Measurements from ENCODE around the gene GABRD. TPM values are rescaled to one million over a fixed set of nuclear protein-coding genes. Genes with fewer than 3 reads are reported as not detected.

The GABRD gene
- total and polyA plus RNA-seq, 4 donors: 0.41 to 6.8 (median 1.8) TPM

GRCh38 chr1:2070800-2071530 is 51.8 kb downstream of the GABRD start:
- no peak overlapping the region for H3K4me3 ChIP-seq
- H3K27ac ChIP-seq (ENCODE audit: low read depth in 1 of 2, low read length in 1 of 2): no peak overlapping the region
- peaks cover 0 to 2% (median 0%) of the 10 kb centered on the region in 5 donors for H3K4me1 ChIP-seq (ENCODE audit: control insufficient read depth in 5 of 5, insufficient read depth in 5 of 5, low read length in 5 of 5)
- H3K9ac ChIP-seq (ENCODE audit: insufficient read depth in 1 of 2, low read length in 2 of 2): no peak overlapping the region
- TF ChIP-seq, protein P1, sequence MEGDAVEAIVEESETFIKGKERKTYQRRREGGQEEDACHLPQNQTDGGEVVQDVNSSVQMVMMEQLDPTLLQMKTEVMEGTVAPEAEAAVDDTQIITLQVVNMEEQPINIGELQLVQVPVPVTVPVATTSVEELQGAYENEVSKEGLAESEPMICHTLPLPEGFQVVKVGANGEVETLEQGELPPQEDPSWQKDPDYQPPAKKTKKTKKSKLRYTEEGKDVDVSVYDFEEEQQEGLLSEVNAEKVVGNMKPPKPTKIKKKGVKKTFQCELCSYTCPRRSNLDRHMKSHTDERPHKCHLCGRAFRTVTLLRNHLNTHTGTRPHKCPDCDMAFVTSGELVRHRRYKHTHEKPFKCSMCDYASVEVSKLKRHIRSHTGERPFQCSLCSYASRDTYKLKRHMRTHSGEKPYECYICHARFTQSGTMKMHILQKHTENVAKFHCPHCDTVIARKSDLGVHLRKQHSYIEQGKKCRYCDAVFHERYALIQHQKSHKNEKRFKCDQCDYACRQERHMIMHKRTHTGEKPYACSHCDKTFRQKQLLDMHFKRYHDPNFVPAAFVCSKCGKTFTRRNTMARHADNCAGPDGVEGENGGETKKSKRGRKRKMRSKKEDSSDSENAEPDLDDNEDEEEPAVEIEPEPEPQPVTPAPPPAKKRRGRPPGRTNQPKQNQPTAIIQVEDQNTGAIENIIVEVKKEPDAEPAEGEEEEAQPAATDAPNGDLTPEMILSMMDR (IDR thresholded peaks at IDR 0.05; ENCODE audit: control extremely low read depth, extremely low read depth): no peak
- WGBS, 2 donors: 91 to 92% methylated on average over 36 of the region's 36 CpGs
- peaks cover 0 to 4% (median 0%) of the 10 kb centered on the region in 3 donors for H3K27me3 ChIP-seq (ENCODE audit: control insufficient read depth in 3 of 3, insufficient read depth in 3 of 3, low read length in 2 of 3)
- peaks cover 0 to under 1% (median 0%) of the 10 kb centered on the region in 4 donors for H3K9me3 ChIP-seq (ENCODE audit: control insufficient read depth in 4 of 4, insufficient read depth in 3 of 4, low read length in 3 of 4)
- ATAC-seq (ENCODE audit: insufficient read depth, low FRiP score): no peak
- DNase-seq: no peak
- peaks cover 0 to 13% (median 0%) of the 10 kb centered on the region in 4 donors for H3K36me3 ChIP-seq (ENCODE audit: control insufficient read depth in 4 of 4, insufficient read depth in 4 of 4, low read length in 4 of 4)

GRCh38 chr1:2072109-2072806 is 53.1 kb downstream of the GABRD start:
- Histone ChIP-seq H3K9ac (ENCODE audit: insufficient read depth in 1 of 2, low read length in 2 of 2) (no peak overlapping the region), H3K9me3 (ENCODE audit: control insufficient read depth in 4 of 4, insufficient read depth in 3 of 4, low read length in 3 of 4) (peaks cover 0 to 4% (median 0%) of the 10 kb centered on the region in 4 donors), H3K36me3 (ENCODE audit: control insufficient read depth in 4 of 4, insufficient read depth in 4 of 4, low read length in 4 of 4) (peaks cover 0 to 17% (median 0%) of the 10 kb centered on the region in 4 donors), H3K4me3 (no peak overlapping the region), H3K27ac (ENCODE audit: low read depth in 1 of 2, low read length in 1 of 2) (no peak overlapping the region), H3K27me3 (ENCODE audit: control insufficient read depth in 3 of 3, insufficient read depth in 3 of 3, low read length in 2 of 3) (peaks cover 0 to 4% (median 0%) of the 10 kb centered on the region in 3 donors), H3K4me1 (ENCODE audit: control insufficient read depth in 5 of 5, insufficient read depth in 5 of 5, low read length in 5 of 5) (peaks cover 0 to 2% (median 0%) of the 10 kb centered on the region in 5 donors)
- DNase-seq (no peak), ATAC-seq (ENCODE audit: insufficient read depth, low FRiP score) (no peak)
- TF ChIP-seq, protein P1 (IDR thresholded peaks at IDR 0.05; ENCODE audit: control extremely low read depth, extremely low read depth): no peak
- WGBS, 2 donors: 84 to 87% methylated on average over 25 of the region's 25 CpGs

GRCh38 chr1:2072891-2073290 is 53.7 kb downstream of the GABRD start:
- no peak overlapping the region for H3K27ac ChIP-seq (ENCODE audit: low read depth in 1 of 2, low read length in 1 of 2)
- TF ChIP-seq, protein P1 (IDR thresholded peaks at IDR 0.05; ENCODE audit: control extremely low read depth, extremely low read depth): no peak
- H3K4me1 ChIP-seq (ENCODE audit: control insufficient read depth in 5 of 5, insufficient read depth in 5 of 5, low read length in 5 of 5): peaks cover 0 to 2% (median 0%) of the 10 kb centered on the region in 5 donors
- peaks cover 0 to 17% (median 0%) of the 10 kb centered on the region in 4 donors for H3K36me3 ChIP-seq (ENCODE audit: control insufficient read depth in 4 of 4, insufficient read depth in 4 of 4, low read length in 4 of 4)
- DNase-seq: no peak
- no peak for ATAC-seq (ENCODE audit: insufficient read depth, low FRiP score)
- H3K4me3 ChIP-seq: no peak overlapping the region
- 91 to 92% methylated on average over 14 of the region's 14 CpGs for WGBS, 2 donors
- H3K9me3 ChIP-seq (ENCODE audit: control insufficient read depth in 4 of 4, insufficient read depth in 3 of 4, low read length in 3 of 4): peaks cover 0 to 5% (median 1%) of the 10 kb centered on the region in 4 donors
- H3K27me3 ChIP-seq (ENCODE audit: control insufficient read depth in 3 of 3, insufficient read depth in 3 of 3, low read length in 2 of 3): peaks cover 0 to 4% (median 0%) of the 10 kb centered on the region in 3 donors
- no peak overlapping the region for H3K9ac ChIP-seq (ENCODE audit: insufficient read depth in 1 of 2, low read length in 2 of 2)

Data from lung (tissue), 12 donors.